Fibroblast of mammary gland (primary cell): ENCODE data around the gene PCNX1.

Experiments used
- DNase-seq: peaks from one replicate; pipeline ENCODE4 v3.0.0-alpha.2; 2010; ENCODE audit warnings: low read depth
- H3K4me3 ChIP-seq: 2 replicates; pipeline ENCODE4 v1.5.1; 2011; ENCODE audit warnings: low read depth, mild to moderate bottlenecking, low read length, moderate library complexity; ENCODE audit not compliant: control insufficient read depth
- TF ChIP-seq, protein P1 (sequence below): conservative IDR thresholded peaks from 2 replicates; pipeline ENCODE4 v1.5.1; 2011; ENCODE audit warnings: low read depth, low read length, inconsistent platforms; ENCODE audit not compliant: control insufficient read depth, insufficient read depth

Gene PCNX1

GRCh38 chr14:71163050-71163841, 256.0 kb downstream of the PCNX1 start:
- TF ChIP-seq, protein P1, sequence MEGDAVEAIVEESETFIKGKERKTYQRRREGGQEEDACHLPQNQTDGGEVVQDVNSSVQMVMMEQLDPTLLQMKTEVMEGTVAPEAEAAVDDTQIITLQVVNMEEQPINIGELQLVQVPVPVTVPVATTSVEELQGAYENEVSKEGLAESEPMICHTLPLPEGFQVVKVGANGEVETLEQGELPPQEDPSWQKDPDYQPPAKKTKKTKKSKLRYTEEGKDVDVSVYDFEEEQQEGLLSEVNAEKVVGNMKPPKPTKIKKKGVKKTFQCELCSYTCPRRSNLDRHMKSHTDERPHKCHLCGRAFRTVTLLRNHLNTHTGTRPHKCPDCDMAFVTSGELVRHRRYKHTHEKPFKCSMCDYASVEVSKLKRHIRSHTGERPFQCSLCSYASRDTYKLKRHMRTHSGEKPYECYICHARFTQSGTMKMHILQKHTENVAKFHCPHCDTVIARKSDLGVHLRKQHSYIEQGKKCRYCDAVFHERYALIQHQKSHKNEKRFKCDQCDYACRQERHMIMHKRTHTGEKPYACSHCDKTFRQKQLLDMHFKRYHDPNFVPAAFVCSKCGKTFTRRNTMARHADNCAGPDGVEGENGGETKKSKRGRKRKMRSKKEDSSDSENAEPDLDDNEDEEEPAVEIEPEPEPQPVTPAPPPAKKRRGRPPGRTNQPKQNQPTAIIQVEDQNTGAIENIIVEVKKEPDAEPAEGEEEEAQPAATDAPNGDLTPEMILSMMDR: no peak
- no peak overlapping the region for H3K4me3 ChIP-seq
- no peak for DNase-seq

- DNase-seq: no peak
- no peak overlapping the region for H3K4me3 ChIP-seq
- TF ChIP-seq, protein P1: no peak
These were observed 256.8 kb downstream of the PCNX1 start for GRCh38 chr14:71163842-71164629.
